Measurements from ENCODE around the gene MX2. TPM values are rescaled to one million over a fixed set of nuclear protein-coding genes. Genes with fewer than 3 reads are reported as not detected.

The MX2 gene
- total RNA-seq, 1 donor from 2014 or later = 66.3 TPM

DNA sequence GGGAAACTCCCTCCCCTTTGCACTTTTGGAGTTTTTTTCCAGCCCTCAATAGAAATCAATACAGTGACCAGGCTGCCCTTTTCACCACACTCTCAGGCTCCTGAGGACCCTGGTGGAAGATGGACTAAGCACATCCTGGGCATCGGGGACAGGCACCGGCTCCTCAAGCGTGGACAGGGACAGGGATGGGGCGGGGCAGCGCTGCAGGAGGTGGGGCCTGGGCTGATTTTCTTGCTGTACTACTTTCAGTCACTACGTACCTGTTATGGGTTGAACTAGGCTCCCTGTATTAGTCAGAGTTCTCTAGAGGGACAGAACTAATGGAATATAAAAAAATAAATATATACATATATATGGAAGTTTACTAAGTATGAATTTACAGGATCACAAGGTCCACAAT, 2.5 kb downstream of the MX2 start:
- intact Hi-C loops (cut with micrococcal nuclease) = loop anchor here (5.0 to 10.0 kb wide), 2 partner anchors 858 to 1160 kb away; no protein-coding TSS in a partner anchor

GRCh38 chr21:41365377-41366107, 3.7 kb downstream of the MX2 start:
- intact Hi-C loops (cut with micrococcal nuclease) = loop anchor here (10.0 kb wide), 1 partner anchor 1159 kb away; no protein-coding TSS in a partner anchor

DNA sequence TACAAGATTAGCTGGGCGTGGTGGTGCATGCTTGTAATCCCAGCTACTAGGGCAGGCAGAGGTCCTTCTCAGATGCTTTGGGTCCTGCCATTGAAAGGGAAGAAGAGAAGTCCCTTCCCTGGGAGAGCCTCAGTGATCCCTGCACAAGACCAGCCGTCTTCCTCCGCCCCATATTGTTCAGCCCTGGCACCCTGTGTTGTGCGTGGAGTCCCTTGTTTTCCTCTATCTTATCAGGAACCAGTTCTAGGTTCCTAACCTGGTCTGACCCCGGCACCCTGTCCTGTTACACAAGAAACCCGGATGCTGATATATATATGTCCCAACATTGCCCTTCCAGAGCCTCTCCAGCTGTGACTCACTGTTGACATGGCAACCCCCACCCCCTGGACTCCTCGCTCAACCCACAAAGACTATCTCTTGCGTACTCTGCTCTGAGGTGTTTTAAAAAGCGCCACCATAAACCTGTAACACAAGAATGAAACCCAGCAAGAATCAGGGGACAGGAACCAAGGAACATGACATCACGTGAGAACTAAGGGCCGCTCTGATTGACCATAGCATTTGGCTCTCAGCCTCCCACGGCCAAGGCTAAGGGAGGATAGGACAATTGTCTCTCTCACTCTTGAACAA, 4.8 kb downstream of the MX2 start:
- intact Hi-C loops (cut with micrococcal nuclease) = loop anchor here (10.0 kb wide), 1 partner anchor 1158 kb away; no protein-coding TSS in a partner anchor

- intact Hi-C loops (cut with micrococcal nuclease) = loop anchor here (10.0 kb wide), 1 partner anchor 1157 kb away; no protein-coding TSS in a partner anchor
These were observed 5.6 kb downstream of the MX2 start for GRCh38 chr21:41367301-41367944.

DNA sequence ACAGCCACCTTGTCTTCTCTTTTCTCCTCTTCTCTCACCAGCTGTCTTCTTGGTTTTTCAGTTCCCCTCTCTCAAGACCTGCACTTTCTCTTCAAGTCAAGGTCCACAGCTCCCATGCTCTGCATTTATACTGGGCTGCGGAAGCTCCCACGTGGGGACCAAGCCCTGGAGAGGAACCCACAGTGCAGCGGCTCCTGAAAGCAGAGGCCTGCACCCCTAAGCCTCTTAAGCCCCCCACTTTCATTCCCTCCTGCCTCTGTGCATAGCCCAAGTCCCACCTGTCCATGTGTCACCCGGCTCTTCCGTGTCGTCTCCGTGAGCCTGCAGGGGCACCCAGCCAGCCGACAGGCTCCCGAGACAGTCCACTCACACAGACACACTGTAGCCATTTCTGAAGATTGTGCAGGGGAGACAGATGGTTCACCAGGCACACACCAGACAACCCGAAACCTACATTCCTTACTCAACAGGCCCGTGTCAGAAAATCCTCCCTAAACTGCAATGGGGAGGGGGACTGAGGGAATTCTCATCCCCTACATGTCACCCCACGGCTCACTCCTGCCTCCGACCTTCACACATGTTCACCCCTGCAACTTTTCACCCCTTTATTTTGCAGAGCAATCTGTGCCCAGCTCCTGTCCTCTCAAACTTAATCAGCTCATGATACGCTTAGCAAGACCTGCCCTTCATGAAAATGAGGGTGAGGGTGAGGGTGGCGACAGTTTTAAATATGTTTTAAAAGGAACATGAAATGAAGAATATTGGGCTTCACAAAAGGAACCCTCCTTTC, 6.3 kb downstream of the MX2 start:
- intact Hi-C loops (cut with micrococcal nuclease) = loop anchor here (10.0 kb wide), 1 partner anchor 1157 kb away; no protein-coding TSS in a partner anchor

DNA sequence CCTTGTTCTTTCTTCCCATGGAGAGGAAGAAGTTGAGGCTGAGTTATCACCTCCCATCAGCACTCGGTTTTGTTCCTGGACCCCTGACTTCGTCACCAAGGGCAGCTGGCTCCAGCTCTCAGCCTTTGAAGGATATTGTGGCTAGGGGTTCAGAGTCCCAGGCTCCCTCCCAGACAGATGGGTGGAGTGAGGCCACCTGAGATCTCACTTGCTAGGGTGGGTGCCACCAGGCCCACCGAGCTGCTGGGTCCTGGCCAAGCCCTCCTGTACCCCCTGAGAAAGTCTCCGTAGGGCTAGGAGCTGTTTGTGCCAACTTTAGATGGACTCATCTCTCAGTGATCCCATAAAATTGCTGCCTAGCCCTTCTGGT, 6.9 kb downstream of the MX2 start:
- intact Hi-C loops (cut with micrococcal nuclease) = loop anchor here (10.0 kb wide), 1 partner anchor 1156 kb away; no protein-coding TSS in a partner anchor

- intact Hi-C loops (cut with micrococcal nuclease) = loop anchor here (10.0 kb wide), 1 partner anchor 1155 kb away; no protein-coding TSS in a partner anchor
These were observed 7.5 kb downstream of the MX2 start for GRCh38 chr21:41369105-41369919.

DNA sequence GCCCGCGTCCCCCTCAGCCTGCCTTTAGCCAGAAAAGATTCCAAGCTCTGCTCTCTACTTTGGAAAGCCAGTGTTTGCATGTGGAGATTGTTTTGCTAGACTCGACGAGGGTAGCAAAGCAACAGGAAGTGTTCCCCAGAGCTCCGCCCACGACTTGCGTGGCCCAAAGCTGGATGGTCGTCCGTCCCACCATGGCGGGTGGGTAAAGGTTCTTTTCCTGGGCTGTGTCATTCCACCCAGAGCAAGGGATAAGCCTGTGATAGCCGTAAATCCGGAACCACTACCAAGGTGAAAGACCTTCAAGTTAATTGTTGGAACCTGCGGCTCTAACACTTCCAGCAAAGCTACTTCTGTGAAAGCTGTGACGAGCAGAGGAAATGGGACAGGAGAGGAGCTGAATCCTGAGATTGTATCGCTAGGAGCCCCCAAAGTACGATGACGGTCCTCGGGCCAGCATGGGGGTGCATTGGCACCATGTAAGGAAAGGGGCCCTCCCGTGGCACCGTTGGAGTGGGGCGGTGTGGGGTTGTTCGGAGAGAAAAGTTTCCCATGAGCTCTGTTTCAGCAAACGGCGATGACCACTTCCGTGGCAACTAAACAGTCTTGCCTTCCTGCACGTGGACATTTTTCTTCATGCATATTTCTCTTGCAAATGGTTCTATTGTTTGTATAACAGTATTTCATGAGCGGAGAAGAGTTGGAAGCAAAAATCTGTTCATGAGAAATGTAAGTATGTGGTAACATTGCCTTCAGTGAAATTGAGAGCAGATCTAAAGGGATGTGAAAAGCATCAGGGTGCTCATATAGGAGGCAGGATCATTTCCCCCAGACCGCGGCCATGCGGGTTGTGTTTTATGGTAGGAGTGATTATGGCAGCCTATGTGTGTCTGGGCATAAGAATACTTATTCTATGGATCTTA, 8.4 kb downstream of the MX2 start:
- intact Hi-C loops (cut with micrococcal nuclease) = loop anchor here (1.0 to 10.0 kb wide), 3 partner anchors 8 to 1155 kb away; partner anchors contain the start of genes MX1 and MX2

DNA sequence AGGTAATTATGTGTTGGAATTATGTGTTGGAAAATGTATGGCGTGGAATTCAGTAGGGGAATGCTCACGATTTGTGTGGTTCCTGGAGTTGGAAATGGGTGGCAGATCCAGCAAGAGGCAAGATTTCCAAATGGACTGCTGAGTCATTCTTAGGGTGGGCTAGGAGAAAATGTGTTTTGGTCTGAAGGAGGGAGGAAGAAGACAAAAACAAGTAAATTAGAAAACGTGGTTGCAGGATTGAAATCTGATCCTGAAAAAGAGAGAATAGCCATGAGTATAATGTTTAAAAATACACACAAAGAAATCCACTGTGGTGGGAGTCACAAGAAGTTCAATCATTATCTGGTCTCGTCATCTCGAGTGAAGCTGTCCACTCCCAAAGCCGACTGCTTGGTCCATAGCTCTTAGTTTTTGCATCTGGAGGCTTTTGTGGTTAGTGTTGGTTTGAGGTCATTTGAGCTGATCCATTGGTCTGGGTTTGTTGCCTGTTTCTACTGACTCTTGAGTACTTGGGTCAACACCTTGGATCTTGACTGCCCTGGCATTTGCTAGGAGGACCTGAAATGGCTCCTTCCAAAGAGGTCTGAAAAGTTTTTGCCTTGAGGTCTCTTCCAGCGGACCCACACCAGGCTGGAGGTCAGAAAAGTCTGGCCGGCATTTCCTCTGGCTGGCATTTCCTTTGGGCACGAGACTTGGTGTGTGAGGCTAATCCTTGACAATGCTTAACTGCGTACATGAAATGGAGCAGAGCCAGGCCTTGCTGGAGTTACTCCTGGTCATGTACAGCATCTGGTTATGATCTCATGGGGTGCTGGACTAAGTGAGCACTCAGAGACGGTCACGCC, 9.2 kb downstream of the MX2 start:
- intact Hi-C loops (cut with micrococcal nuclease) = loop anchor here (1.0 to 2.0 kb wide), 2 partner anchors 9 to 56 kb away; partner anchors contain the start of genes MX1 and MX2

DNA sequence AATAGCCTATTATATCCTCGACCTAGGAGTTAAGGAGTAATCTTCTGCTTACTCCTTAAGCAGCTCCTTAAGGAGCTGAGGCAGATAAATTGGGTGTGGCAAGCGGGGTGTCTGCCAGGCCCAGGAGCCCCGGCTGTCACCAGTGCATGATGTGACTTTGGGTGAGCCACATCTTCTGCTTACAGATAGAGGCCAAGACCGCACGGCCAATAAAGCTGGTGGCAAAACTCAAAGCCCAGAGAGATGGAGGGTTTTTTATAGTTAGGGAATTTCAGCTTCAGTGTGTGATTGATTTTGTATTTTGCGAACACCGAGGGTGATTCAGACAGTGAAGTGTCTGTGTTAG, 9.8 kb downstream of the MX2 start:
- intact Hi-C loops (cut with micrococcal nuclease) = loop anchor here (2.0 kb wide), 1 partner anchor 55 kb away; the partner anchor contains the start of gene MX1

- intact Hi-C loops (cut with micrococcal nuclease) = no loop called here
These were observed 11.4 kb downstream of the MX2 start for GRCh38 chr21:41373253-41373652.

GRCh38 chr21:41373763-41374162, 11.9 kb downstream of the MX2 start:
- intact Hi-C loops (cut with micrococcal nuclease) = no loop called here

GRCh38 chr21:41374177-41374712, 12.4 kb downstream of the MX2 start:
- intact Hi-C loops (cut with micrococcal nuclease) = no loop called here

DNA sequence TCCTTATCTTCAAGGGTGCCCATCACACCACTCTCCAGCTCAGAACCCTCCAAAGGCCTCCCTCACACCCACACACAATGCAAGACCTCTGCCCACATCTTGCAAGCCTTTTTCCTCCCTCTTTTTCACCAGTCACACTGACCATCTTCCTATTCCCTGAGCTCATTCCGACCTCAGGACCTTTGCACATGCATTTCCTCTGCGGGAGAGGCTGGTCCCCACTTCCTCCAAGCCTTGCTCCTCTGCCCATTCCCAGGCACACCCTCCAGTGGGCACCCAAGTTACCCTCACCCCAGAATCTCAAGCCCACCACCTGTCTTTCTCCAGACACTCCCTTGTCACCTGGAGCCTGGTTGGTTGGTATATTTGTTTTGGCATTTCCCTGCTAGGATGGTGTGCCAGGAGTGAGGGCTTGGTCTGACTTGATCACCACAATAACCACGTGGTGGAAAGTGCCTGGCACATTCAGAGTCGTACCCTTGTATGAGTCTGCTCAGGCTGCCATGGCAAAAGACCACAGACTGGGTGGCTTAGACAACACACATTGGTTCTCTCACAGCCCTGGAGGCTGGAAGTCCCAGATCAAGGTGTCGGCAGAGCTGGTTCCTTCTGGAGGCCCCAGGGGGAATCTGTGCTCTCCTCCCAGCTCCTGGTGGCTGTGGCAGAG, 13.2 kb downstream of the MX2 start:
- intact Hi-C loops (cut with micrococcal nuclease) = no loop called here

GRCh38 chr21:41375875-41376274, 14.0 kb downstream of the MX2 start:
- intact Hi-C loops (cut with micrococcal nuclease) = no loop called here

- intact Hi-C loops (cut with micrococcal nuclease) = no loop called here
These were observed 15.9 kb downstream of the MX2 start for GRCh38 chr21:41377715-41378114.

GRCh38 chr21:41378849-41379248, 17.0 kb downstream of the MX2 start:
- intact Hi-C loops (cut with micrococcal nuclease) = no loop called here

Measured in T-helper 1 cell treated with Interleukin-12 subunit alpha and Interleukin-12 subunit beta and Interleukin-4 antibody, amounts not matched to agents 30 ng/mL and 1 ng/mL, for 36 hours (primary cell).